Spleen (tissue), 7 donors: ENCODE results near the gene CARM1.

Source experiments
- POLR2A ChIP-seq, 3 donors: fragments of 450-650 bp; IDR thresholded peaks; one replicate each; pipeline ENCODE4 v1.5.1; 2017; ENCODE audit warnings: antibody characterized with exemption in 3 of 3, mild to moderate bottlenecking in 1 of 3
- POLR2AphosphoS5 ChIP-seq, 3 donors: sonication (generic); formaldehyde crosslinking; IDR thresholded peaks; one replicate each; pipeline ENCODE4 v1.5.1; 2017; ENCODE audit warnings: antibody characterized with exemption in 3 of 3
- TF ChIP-seq, protein P1 (sequence below), 11 experiments: fragments of 200-600 bp in 7 of 11; fragments of 450-650 bp in 4 of 11; sonication (generic) in 4 of 11; IDR thresholded peaks in 8 of 11; conservative IDR thresholded peaks in 3 of 11; 1 replicate in 7 of 11; 2 replicates in 4 of 11; pipeline versions ENCODE4 v1.4.0 to v1.8.0; 2016 to 2021; ENCODE audit warnings: antibody characterized with exemption in 11 of 11, inconsistent platforms in 4 of 11, mild to moderate bottlenecking in 1 of 11
- donor health status: DM: no; HTN: no; CAD: no; lungs with moderate emphysema.
- donor health status: DM: no; HTN: no; CAD: no.
- donor health status: DM: no; HTN: no; CAD: no.

DNA sequence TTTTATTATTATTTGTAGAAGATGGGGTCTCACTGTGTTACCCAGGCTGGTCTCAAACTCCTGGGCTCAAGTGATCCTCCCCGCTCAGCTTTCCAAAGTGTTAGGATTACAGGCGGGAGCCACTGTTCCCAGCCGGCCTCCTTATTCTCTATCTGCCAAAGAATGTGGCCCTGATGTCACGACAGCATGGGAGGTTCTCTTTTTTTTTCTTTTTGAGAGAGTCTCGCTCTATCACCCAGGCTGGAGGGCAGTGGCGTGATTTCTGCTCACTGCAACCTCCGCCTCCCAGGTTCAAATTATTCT is 23.5 kb downstream of the CARM1 start:
- TF ChIP-seq, protein P1, sequence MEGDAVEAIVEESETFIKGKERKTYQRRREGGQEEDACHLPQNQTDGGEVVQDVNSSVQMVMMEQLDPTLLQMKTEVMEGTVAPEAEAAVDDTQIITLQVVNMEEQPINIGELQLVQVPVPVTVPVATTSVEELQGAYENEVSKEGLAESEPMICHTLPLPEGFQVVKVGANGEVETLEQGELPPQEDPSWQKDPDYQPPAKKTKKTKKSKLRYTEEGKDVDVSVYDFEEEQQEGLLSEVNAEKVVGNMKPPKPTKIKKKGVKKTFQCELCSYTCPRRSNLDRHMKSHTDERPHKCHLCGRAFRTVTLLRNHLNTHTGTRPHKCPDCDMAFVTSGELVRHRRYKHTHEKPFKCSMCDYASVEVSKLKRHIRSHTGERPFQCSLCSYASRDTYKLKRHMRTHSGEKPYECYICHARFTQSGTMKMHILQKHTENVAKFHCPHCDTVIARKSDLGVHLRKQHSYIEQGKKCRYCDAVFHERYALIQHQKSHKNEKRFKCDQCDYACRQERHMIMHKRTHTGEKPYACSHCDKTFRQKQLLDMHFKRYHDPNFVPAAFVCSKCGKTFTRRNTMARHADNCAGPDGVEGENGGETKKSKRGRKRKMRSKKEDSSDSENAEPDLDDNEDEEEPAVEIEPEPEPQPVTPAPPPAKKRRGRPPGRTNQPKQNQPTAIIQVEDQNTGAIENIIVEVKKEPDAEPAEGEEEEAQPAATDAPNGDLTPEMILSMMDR (IDR thresholded peaks at IDR 0.05 in 8 of 11, conservative IDR thresholded peaks at IDR 0.05 in 3 of 11), result no peak
- TF ChIP-seq POLR2A (IDR thresholded peaks at IDR 0.05) (no peak), POLR2AphosphoS5 (IDR thresholded peaks at IDR 0.05) (no peak)
